ENCODE data around the gene XPNPEP1. TPM values are rescaled to one million over a fixed set of nuclear protein-coding genes. Genes with fewer than 3 reads are reported as not detected.
A peak's percentile ranks its signal among the peaks of the same experiment; 100 is the strongest.

Gene XPNPEP1
- total RNA-seq, 1 donor from 2014 or later: 45.2 TPM

- H3K27me3 ChIP-seq: no peaks in the 10 kb centered on the region
Observed at GRCh38 chr10:109853921-109854320, 69.4 kb downstream of the XPNPEP1 start.

GRCh38 chr10:109852475-109853037, 70.8 kb downstream of the XPNPEP1 start:
- TF ChIP-seq CTCF (IDR thresholded peaks at IDR 0.05): peak; percentile 97
- Histone ChIP-seq H3K27ac (no peak overlapping the region), H3K36me3 (no peaks in the 10 kb centered on the region), H3K4me1 (peaks cover 6% of the 10 kb centered on the region), H3K4me3 (no peak overlapping the region), H3K9me3 (no peaks in the 10 kb centered on the region), H3K27me3 (no peaks in the 10 kb centered on the region)
- peak; percentile 83 for DNase-seq
- intact Hi-C loops (cut with DNase I): no loop called here
- ATAC-seq: peak; percentile 94

More at GRCh38 chr10:109853921-109854320, 69.4 kb downstream of the XPNPEP1 start:
- no peak overlapping the region for H3K4me3 ChIP-seq
- DNase-seq: no peak
- H3K27ac ChIP-seq: no peak overlapping the region
- H3K4me1 ChIP-seq: peaks cover 6% of the 10 kb centered on the region
- no peaks in the 10 kb centered on the region for H3K9me3 ChIP-seq
- intact Hi-C loops (cut with DNase I): no loop called here
- no peaks in the 10 kb centered on the region for H3K36me3 ChIP-seq
- no peak for TF ChIP-seq CTCF (IDR thresholded peaks at IDR 0.05)
- ATAC-seq: no peak

- Histone ChIP-seq H3K4me1 (peaks cover 6% of the 10 kb centered on the region), H3K36me3 (no peaks in the 10 kb centered on the region), H3K27ac (no peak overlapping the region), H3K27me3 (no peaks in the 10 kb centered on the region), H3K9me3 (no peaks in the 10 kb centered on the region), H3K4me3 (no peak overlapping the region)
- intact Hi-C loops (cut with DNase I): no loop called here
- TF ChIP-seq CTCF (IDR thresholded peaks at IDR 0.05): no peak
- ATAC-seq (peak; percentile 5), DNase-seq (no peak)
Observed at GRCh38 chr10:109851616-109852474, 71.5 kb downstream of the XPNPEP1 start.

- peaks cover under 1% of the 10 kb centered on the region for H3K4me1 ChIP-seq
- H3K27me3 ChIP-seq: no peaks in the 10 kb centered on the region
- DNase-seq (no peak), ATAC-seq (no peak)
- H3K36me3 ChIP-seq: no peaks in the 10 kb centered on the region
- intact Hi-C loops (cut with DNase I): no loop called here
- H3K27ac ChIP-seq: no peak overlapping the region
- TF ChIP-seq CTCF (IDR thresholded peaks at IDR 0.05): no peak
- no peaks in the 10 kb centered on the region for H3K9me3 ChIP-seq
- H3K4me3 ChIP-seq: no peak overlapping the region
Observed at GRCh38 chr10:109846832-109847231, 76.5 kb downstream of the XPNPEP1 start.

- TF ChIP-seq CTCF (IDR thresholded peaks at IDR 0.05): no peak
- ATAC-seq (no peak), DNase-seq (no peak)
- Histone ChIP-seq H3K9me3 (no peaks in the 10 kb centered on the region), H3K4me1 (no peaks in the 10 kb centered on the region), H3K27ac (no peak overlapping the region), H3K36me3 (no peaks in the 10 kb centered on the region), H3K27me3 (no peaks in the 10 kb centered on the region), H3K4me3 (no peak overlapping the region)
- intact Hi-C loops (cut with DNase I): no loop called here
Observed at GRCh38 chr10:109845308-109845707, 78.0 kb downstream of the XPNPEP1 start.

All from upper lobe of right lung (tissue), 1 donor.